ENCODE results near the gene CCDC27. TPM values are rescaled to one million over a fixed set of nuclear protein-coding genes. Genes with fewer than 3 reads are reported as not detected.

The CCDC27 gene
- total RNA-seq, 1 experiment from 2014 or later, result 0.13 TPM

DNA sequence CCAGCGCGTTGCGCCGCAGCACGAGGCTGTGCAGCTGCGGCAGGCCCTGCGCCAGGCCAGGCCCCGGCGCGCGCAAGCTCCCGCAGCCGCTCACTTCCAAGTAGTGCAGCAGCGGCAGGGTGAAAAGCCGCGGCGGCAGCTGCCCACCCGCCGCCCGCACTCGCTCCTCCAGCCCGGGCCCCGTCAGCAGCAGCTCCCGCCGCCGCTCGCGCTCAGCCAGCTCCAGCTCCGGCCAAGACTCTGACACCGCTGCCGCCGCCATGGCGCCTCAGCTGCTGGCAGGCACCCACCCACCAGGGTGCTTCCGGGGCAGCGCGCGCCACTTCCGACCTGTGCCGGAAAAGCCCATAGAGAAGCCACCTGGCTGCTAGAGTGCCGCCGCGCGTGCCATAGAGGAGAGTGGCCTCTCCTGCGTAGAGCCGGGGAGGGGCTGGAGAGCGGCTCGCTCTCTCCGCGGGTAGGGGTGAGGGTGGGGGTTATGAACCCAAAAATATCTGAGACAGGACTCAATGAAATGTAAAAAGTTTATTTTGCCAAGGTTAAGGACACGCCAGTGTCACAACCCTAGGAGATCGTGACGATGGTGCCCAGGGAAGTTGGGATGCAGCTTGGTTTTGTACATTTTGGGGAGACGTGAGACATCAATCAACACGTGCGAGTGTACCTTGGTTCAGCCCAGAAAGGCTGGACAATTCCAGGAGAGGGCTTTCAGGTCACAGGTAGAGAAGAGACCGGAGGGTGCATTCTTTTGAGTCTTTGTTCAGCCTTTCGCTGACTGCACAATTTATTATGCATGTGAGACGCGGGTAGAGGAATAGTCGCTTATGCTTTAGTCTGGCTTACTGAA, 44.2 kb downstream of the CCDC27 start, which contains the start of gene LRRC47 (continued):
- TF ChIP-seq, protein P1, sequence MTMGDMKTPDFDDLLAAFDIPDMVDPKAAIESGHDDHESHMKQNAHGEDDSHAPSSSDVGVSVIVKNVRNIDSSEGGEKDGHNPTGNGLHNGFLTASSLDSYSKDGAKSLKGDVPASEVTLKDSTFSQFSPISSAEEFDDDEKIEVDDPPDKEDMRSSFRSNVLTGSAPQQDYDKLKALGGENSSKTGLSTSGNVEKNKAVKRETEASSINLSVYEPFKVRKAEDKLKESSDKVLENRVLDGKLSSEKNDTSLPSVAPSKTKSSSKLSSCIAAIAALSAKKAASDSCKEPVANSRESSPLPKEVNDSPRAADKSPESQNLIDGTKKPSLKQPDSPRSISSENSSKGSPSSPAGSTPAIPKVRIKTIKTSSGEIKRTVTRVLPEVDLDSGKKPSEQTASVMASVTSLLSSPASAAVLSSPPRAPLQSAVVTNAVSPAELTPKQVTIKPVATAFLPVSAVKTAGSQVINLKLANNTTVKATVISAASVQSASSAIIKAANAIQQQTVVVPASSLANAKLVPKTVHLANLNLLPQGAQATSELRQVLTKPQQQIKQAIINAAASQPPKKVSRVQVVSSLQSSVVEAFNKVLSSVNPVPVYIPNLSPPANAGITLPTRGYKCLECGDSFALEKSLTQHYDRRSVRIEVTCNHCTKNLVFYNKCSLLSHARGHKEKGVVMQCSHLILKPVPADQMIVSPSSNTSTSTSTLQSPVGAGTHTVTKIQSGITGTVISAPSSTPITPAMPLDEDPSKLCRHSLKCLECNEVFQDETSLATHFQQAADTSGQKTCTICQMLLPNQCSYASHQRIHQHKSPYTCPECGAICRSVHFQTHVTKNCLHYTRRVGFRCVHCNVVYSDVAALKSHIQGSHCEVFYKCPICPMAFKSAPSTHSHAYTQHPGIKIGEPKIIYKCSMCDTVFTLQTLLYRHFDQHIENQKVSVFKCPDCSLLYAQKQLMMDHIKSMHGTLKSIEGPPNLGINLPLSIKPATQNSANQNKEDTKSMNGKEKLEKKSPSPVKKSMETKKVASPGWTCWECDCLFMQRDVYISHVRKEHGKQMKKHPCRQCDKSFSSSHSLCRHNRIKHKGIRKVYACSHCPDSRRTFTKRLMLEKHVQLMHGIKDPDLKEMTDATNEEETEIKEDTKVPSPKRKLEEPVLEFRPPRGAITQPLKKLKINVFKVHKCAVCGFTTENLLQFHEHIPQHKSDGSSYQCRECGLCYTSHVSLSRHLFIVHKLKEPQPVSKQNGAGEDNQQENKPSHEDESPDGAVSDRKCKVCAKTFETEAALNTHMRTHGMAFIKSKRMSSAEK (CRISPR knock-in tag; IDR thresholded peaks at IDR 0.05; ENCODE audit: borderline replicate concordance), result no peak
- TF ChIP-seq, protein P2, sequence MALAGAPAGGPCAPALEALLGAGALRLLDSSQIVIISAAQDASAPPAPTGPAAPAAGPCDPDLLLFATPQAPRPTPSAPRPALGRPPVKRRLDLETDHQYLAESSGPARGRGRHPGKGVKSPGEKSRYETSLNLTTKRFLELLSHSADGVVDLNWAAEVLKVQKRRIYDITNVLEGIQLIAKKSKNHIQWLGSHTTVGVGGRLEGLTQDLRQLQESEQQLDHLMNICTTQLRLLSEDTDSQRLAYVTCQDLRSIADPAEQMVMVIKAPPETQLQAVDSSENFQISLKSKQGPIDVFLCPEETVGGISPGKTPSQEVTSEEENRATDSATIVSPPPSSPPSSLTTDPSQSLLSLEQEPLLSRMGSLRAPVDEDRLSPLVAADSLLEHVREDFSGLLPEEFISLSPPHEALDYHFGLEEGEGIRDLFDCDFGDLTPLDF (CRISPR knock-in tag; IDR thresholded peaks at IDR 0.05), result no peak
- TF ChIP-seq, protein P3, sequence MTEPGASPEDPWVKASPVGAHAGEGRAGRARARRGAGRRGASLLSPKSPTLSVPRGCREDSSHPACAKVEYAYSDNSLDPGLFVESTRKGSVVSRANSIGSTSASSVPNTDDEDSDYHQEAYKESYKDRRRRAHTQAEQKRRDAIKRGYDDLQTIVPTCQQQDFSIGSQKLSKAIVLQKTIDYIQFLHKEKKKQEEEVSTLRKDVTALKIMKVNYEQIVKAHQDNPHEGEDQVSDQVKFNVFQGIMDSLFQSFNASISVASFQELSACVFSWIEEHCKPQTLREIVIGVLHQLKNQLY (CRISPR knock-in tag; IDR thresholded peaks at IDR 0.05), result no peak
- TF ChIP-seq ZNF232 (CRISPR knock-in tag; IDR thresholded peaks at IDR 0.05) (no peak), ZNF138 (CRISPR knock-in tag; conservative IDR thresholded peaks at IDR 0.05) (no peak), GABPB1 (CRISPR knock-in tag; IDR thresholded peaks at IDR 0.05) (no peak; the same call in 1 of the 2 replicates), FOXJ3 (CRISPR knock-in tag; IDR thresholded peaks at IDR 0.05; ENCODE audit: borderline replicate concordance) (no peak)

DNA sequence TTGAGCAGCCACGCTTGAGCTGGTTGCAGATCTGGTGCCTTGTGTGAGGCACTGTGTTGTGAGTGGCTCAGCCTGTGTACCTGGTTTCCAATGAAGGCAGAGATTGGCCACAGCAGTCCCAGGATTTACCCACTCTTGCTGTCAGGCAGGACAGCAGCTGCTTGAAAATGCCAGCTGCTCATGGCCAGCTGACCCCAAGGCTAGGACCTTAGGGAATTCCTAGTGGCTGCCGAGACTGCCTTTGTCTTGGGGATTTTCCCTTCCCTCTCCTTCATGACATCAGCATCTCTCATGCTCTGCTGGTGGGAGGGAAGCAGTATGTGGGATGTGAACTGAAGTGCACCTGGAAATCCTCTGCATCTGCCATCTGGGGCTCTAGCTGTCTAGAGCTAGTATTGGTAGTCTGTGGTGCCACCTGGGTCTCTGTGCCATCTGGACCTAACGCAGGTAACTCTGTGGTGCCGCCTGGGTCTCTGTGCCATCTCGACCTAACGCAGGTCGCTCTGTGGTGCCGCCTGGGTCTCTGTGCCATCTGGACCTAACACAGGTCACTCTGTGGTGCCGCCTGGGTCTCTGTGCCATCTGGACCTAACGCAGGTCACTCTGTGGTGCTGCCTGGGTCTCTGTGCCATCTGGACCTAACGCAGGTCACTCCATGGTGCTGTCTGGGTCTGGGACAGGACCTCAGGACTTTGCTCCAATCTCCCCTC, 47.9 kb downstream of the CCDC27 start:
- Mint-ChIP-seq H3K4me1 (peaks cover 13% of the 10 kb centered on the region), H3K27ac (no peak overlapping the region), H3K4me3 (no peak overlapping the region), H3K27me3 (ENCODE audit: low read depth) (peaks cover 18% of the 10 kb centered on the region), H3K36me3 (no peaks in the 10 kb centered on the region), H3K9me3 (peaks cover 21% of the 10 kb centered on the region)
- no peak for ATAC-seq
- ChIA-PET CTCF (interaction anchor here (0.8 kb wide), 1 partner anchor 24 kb away, joined by 3 read pairs; no protein-coding TSS in a partner anchor), POLR2A (no interaction called here)
- DNase-seq (ENCODE audit: low spot score), result no peak
- TF ChIP-seq TEAD4 (CRISPR knock-in tag; IDR thresholded peaks at IDR 0.05) (no peak), CREM (CRISPR knock-in tag; IDR thresholded peaks at IDR 0.05) (no peak), TCF7 (CRISPR knock-in tag; IDR thresholded peaks at IDR 0.05; ENCODE audit: low read depth) (no peak), TP53 (CRISPR knock-in tag; IDR thresholded peaks at IDR 0.05) (no peak), SP1 (CRISPR knock-in tag; conservative IDR thresholded peaks at IDR 0.05) (no peak), JAZF1 (CRISPR knock-in tag; IDR thresholded peaks at IDR 0.05) (no peak), GTF2I (CRISPR knock-in tag; conservative IDR thresholded peaks at IDR 0.05) (no peak), NR3C1 (CRISPR knock-in tag; conservative IDR thresholded peaks at IDR 0.05; ENCODE audit: low read depth) (no peak), ZNF423 (CRISPR knock-in tag; IDR thresholded peaks at IDR 0.05) (no peak)
- TF ChIP-seq, protein P4, sequence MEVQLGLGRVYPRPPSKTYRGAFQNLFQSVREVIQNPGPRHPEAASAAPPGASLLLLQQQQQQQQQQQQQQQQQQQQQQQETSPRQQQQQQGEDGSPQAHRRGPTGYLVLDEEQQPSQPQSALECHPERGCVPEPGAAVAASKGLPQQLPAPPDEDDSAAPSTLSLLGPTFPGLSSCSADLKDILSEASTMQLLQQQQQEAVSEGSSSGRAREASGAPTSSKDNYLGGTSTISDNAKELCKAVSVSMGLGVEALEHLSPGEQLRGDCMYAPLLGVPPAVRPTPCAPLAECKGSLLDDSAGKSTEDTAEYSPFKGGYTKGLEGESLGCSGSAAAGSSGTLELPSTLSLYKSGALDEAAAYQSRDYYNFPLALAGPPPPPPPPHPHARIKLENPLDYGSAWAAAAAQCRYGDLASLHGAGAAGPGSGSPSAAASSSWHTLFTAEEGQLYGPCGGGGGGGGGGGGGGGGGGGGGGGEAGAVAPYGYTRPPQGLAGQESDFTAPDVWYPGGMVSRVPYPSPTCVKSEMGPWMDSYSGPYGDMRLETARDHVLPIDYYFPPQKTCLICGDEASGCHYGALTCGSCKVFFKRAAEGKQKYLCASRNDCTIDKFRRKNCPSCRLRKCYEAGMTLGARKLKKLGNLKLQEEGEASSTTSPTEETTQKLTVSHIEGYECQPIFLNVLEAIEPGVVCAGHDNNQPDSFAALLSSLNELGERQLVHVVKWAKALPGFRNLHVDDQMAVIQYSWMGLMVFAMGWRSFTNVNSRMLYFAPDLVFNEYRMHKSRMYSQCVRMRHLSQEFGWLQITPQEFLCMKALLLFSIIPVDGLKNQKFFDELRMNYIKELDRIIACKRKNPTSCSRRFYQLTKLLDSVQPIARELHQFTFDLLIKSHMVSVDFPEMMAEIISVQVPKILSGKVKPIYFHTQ (CRISPR knock-in tag; IDR thresholded peaks at IDR 0.05), result no peak
- TF ChIP-seq, protein P5, sequence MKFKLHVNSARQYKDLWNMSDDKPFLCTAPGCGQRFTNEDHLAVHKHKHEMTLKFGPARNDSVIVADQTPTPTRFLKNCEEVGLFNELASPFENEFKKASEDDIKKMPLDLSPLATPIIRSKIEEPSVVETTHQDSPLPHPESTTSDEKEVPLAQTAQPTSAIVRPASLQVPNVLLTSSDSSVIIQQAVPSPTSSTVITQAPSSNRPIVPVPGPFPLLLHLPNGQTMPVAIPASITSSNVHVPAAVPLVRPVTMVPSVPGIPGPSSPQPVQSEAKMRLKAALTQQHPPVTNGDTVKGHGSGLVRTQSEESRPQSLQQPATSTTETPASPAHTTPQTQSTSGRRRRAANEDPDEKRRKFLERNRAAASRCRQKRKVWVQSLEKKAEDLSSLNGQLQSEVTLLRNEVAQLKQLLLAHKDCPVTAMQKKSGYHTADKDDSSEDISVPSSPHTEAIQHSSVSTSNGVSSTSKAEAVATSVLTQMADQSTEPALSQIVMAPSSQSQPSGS (CRISPR knock-in tag; IDR thresholded peaks at IDR 0.05; ENCODE audit: borderline replicate concordance, low read depth), result no peak
- TF ChIP-seq, protein P6, sequence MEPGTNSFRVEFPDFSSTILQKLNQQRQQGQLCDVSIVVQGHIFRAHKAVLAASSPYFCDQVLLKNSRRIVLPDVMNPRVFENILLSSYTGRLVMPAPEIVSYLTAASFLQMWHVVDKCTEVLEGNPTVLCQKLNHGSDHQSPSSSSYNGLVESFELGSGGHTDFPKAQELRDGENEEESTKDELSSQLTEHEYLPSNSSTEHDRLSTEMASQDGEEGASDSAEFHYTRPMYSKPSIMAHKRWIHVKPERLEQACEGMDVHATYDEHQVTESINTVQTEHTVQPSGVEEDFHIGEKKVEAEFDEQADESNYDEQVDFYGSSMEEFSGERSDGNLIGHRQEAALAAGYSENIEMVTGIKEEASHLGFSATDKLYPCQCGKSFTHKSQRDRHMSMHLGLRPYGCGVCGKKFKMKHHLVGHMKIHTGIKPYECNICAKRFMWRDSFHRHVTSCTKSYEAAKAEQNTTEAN (CRISPR knock-in tag; IDR thresholded peaks at IDR 0.05), result no peak
- TF ChIP-seq, protein P7, sequence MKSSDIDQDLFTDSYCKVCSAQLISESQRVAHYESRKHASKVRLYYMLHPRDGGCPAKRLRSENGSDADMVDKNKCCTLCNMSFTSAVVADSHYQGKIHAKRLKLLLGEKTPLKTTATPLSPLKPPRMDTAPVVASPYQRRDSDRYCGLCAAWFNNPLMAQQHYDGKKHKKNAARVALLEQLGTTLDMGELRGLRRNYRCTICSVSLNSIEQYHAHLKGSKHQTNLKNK (CRISPR knock-in tag; IDR thresholded peaks at IDR 0.05), result no peak
- TF ChIP-seq, protein P2 (CRISPR knock-in tag; IDR thresholded peaks at IDR 0.05), result no peak
